HepG2 (cell line): ENCODE results near the gene ZNF628. TPM values are rescaled to one million over a fixed set of nuclear protein-coding genes. Genes with fewer than 3 reads are reported as not detected.
A peak's percentile ranks its signal among the peaks of the same experiment; 100 is the strongest.

Source experiments
- AKNA ChIP-seq: sonication (generic); formaldehyde crosslinking; IDR thresholded peaks from 2 replicates; pipeline ENCODE4 v1.4.0; 2020; ENCODE audit warnings: missing genetic modification reagents, borderline replicate concordance
- ATM ChIP-seq: fragments of 450-650 bp; IDR thresholded peaks from 2 replicates; pipeline ENCODE4 v1.7.1; 2017; ENCODE audit warnings: mild to moderate bottlenecking, borderline replicate concordance
- HHEX ChIP-seq: IDR thresholded peaks from 2 replicates; pipeline ENCODE4 v1.6.1; 2016; ENCODE audit warnings: control low read depth
- NFE2 ChIP-seq: sonication (generic); formaldehyde crosslinking; IDR thresholded peaks from 2 replicates; pipeline ENCODE4 v1.4.0; 2020; ENCODE audit warnings: missing genetic modification reagents
- PATZ1 ChIP-seq: sonication (generic); formaldehyde crosslinking; IDR thresholded peaks from 2 replicates; pipeline ENCODE4 v1.4.0; 2020; ENCODE audit warnings: missing genetic modification reagents
- PPARG ChIP-seq: conservative IDR thresholded peaks from 2 replicates; pipeline ENCODE4 v1.6.1; 2016; ENCODE audit warnings: missing biosample characterization, missing genetic modification reagents
- SOX6 ChIP-seq, 2 experiments: fragments of 450-650 bp in 1 of 2; sonication (generic) in 1 of 2; formaldehyde crosslinking in 1 of 2; IDR thresholded peaks; 2 replicates each; pipeline versions ENCODE4 v1.4.0 to v1.6.1; 2017 to 2020; ENCODE audit warnings: antibody characterized with exemption in 1 of 2, mild to moderate bottlenecking in 1 of 2, missing genetic modification reagents in 1 of 2
- ZNF589 ChIP-seq: sonication (generic); formaldehyde crosslinking; conservative IDR thresholded peaks from 2 replicates; pipeline ENCODE4 v1.8.0; 2022; ENCODE audit warnings: mild to moderate bottlenecking, moderate library complexity, missing genetic modification reagents
- ZSCAN29 ChIP-seq: sonication (generic); formaldehyde crosslinking; conservative IDR thresholded peaks from 2 replicates; pipeline ENCODE4 v1.4.0; 2020; ENCODE audit warnings: mild to moderate bottlenecking, missing genetic modification reagents
- polyA plus RNA-seq, 8 experiments: library from polyadenylated mRNA; depleted of rRNA in 3 of 8; stranded (reverse) in 7 of 8; unstranded in 1 of 8; fragments of >200 nt; fragmentation: Illumina TruSeq in 4 of 8; extraction: Trizol in 4 of 8; gene quantifications; 2 replicates each; pipeline versions ENCODE4 v1.2.1 to v1.2.3, GENCODE V29; 2011 to 2016; ENCODE audit warnings: low read depth in 4 of 8, missing spikeins in 1 of 8, mixed read lengths in 1 of 8; ENCODE audit not compliant: insufficient read depth in 1 of 8
- total RNA-seq, 5 experiments: library from RNA; depleted of rRNA; stranded (reverse); fragments of >200 nt; fragmentation: Illumina TruSeq; extraction: Trizol; gene quantifications; 2 replicates each; pipeline ENCODE4 v1.2.3, GENCODE V29; 2016; ENCODE audit warnings: low read depth in 1 of 5
- TF ChIP-seq, protein P1 (sequence below): sonication (generic); formaldehyde crosslinking; IDR thresholded peaks from 2 replicates; pipeline ENCODE4 v1.5.1; 2020; ENCODE audit warnings: mild to moderate bottlenecking, missing genetic modification reagents, moderate library complexity

The ZNF628 gene
- total and polyA plus RNA-seq, 2 of the 13 experiments (the other 11 are each of a cell fraction or from before 2014, with no cell fraction given) = 0.54 to 1.2 TPM

- TF ChIP-seq AKNA (CRISPR knock-in tag) = no peak
- no peak for TF ChIP-seq ATM
- no peak for TF ChIP-seq HHEX
- TF ChIP-seq SOX6 (IDR thresholded peaks at IDR 0.05) = no peak
- no peak for TF ChIP-seq SOX6 (CRISPR knock-in tag; IDR thresholded peaks at IDR 0.05)
- TF ChIP-seq PATZ1 (CRISPR knock-in tag) = 0 out of 2 replicates have a peak, but pooled peaks have one; percentile 24
- TF ChIP-seq, protein P1, sequence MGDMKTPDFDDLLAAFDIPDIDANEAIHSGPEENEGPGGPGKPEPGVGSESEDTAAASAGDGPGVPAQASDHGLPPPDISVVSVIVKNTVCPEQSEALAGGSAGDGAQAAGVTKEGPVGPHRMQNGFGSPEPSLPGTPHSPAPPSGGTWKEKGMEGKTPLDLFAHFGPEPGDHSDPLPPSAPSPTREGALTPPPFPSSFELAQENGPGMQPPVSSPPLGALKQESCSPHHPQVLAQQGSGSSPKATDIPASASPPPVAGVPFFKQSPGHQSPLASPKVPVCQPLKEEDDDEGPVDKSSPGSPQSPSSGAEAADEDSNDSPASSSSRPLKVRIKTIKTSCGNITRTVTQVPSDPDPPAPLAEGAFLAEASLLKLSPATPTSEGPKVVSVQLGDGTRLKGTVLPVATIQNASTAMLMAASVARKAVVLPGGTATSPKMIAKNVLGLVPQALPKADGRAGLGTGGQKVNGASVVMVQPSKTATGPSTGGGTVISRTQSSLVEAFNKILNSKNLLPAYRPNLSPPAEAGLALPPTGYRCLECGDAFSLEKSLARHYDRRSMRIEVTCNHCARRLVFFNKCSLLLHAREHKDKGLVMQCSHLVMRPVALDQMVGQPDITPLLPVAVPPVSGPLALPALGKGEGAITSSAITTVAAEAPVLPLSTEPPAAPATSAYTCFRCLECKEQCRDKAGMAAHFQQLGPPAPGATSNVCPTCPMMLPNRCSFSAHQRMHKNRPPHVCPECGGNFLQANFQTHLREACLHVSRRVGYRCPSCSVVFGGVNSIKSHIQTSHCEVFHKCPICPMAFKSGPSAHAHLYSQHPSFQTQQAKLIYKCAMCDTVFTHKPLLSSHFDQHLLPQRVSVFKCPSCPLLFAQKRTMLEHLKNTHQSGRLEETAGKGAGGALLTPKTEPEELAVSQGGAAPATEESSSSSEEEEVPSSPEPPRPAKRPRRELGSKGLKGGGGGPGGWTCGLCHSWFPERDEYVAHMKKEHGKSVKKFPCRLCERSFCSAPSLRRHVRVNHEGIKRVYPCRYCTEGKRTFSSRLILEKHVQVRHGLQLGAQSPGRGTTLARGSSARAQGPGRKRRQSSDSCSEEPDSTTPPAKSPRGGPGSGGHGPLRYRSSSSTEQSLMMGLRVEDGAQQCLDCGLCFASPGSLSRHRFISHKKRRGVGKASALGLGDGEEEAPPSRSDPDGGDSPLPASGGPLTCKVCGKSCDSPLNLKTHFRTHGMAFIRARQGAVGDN (CRISPR knock-in tag) = peak; percentile 40
- TF ChIP-seq ZSCAN29 (CRISPR knock-in tag) = no peak
- no peak for TF ChIP-seq ZNF589 (CRISPR knock-in tag)
- TF ChIP-seq PPARG (CRISPR knock-in tag) = no peak
- TF ChIP-seq NFE2 (CRISPR knock-in tag) = no peak
These were observed 10.8 kb upstream of the ZNF628 start (continued) for GRCh38 chr19:55465460-55466240.
